Limb (tissue), 2 donors: ENCODE data around the gene BMF.

Experiments used
- DNase-seq, 2 donors: peaks; one replicate each; pipeline ENCODE4 v3.0.0-alpha.2; 2016; ENCODE audit errors: extremely low spot score in 2 of 2

The BMF gene

DNA sequence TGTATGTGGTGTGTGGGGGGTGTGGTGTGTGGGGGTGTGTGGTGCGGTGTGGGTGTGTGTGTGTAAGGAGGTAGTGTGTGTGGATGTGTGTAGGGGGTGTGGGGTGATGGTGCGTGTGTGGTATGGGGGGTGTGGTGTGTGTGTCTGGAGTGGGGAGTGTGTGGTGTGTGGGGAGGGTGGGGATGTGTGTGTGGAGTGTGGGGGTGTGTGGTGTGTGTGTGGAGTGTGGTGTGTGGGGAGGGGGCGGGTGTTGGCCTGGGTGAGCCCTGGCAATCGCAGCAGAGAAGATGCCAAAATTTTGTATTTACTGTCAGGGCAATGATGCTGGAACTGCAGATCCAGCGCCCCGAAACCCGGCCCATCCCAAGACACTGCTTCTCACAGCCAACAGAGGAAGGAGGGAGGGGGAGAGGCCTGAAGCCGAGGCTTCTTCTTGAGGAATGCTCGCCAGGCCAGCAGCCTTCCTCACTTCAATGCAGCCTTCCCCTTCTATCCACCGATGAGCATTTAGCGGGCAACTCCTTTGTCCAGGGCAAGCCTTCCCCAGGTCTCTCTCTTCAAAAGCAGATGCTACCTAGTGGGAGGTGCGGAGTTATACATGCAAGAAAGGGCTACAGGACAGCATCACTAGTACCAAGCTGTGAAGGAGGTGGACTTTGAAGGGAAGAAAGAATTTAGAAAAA, 57.8 kb downstream of the BMF start:
- no peak for DNase-seq

DNA sequence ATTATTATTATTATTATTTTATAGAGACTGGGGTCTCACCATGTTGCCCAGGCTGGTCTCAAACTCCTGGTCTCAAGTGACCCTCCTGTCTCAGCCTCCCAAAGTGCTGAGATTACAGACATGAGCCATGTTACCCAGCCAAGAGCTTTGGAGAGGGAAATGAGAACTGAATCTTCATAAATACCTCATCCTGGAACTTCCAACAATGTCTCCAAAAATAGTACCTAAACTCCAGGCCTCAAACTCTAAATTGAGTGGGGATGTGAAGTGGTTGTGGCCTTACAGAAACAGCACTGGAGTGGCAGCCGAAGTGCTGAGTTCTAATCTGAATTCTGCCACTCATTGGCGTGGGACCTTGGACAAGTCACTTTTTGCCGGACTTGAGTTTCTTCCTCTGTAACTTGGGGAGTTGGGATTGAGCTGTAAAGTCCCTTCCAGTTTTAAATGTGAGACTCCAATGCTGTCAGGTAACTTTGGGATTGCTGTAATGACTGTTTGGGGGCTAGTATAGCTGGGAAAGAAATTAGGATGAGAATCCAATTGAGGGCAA, 59.7 kb downstream of the BMF start:
- DNase-seq, result no peak

DNA sequence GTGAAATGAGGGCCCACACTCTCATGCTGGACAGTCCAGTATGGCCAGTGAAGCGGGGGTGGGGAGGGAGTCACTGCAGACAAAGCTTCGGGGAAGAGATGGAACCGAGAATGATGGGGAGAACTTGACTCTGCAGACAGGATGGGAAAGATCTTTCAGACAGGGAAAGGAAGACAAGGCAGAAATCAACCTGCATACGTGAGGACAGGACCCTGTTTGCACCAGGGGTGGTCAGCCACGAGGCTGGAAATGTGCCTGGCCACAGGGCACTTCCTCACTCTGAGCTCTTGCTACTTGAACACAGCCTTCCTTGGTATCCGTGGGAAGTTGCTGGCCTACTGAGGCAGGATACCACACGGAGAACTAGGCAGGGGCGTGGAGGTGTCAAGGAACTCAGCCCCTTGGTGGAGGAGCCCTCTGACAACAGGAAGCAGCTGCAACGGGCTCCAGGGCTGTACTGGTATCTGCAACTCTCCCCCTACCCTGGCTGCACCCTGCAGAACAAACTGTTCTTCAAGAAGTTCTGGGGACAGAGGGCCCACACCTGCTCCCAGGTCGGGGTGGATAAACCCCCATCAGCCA, 60.4 kb downstream of the BMF start:
- no peak for DNase-seq

DNA sequence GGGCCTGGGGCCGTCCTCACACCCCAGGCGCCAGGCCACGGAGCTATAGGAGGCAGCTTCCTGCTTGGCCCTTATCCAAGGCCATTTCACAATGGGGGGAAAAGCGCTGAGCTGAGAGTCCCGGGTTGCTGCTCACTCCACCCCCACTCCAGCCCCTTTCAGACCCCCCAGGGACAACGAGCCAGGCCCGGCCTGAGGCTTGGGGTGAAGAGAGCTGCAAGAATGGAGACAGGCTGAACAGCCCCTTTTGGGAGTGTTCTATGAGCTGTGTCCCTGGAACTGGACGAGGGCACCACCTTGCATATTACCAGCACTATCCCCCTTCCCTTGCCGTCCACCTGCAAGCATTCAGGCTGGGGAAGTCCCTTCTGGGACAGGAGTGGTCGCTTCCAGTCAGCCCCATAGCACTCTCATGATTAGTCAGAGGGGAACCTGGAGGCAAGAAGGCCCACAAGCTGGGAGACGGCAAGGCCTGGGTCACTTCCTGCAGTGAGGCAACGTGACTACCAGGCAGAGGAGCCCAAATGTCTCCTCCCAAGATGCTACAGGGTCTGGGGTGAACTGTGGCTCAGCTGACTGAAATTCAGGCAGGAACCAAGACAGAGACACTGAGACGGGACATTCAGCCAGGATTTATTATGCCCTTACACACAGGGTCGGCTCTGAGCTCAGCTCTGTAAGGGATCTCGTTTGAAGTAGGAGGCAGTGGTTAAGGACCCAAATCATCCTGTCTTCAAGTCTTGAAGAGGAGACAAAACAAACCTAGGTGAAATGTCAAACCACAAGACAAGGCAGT, 61.1 kb downstream of the BMF start:
- no peak for DNase-seq

DNA sequence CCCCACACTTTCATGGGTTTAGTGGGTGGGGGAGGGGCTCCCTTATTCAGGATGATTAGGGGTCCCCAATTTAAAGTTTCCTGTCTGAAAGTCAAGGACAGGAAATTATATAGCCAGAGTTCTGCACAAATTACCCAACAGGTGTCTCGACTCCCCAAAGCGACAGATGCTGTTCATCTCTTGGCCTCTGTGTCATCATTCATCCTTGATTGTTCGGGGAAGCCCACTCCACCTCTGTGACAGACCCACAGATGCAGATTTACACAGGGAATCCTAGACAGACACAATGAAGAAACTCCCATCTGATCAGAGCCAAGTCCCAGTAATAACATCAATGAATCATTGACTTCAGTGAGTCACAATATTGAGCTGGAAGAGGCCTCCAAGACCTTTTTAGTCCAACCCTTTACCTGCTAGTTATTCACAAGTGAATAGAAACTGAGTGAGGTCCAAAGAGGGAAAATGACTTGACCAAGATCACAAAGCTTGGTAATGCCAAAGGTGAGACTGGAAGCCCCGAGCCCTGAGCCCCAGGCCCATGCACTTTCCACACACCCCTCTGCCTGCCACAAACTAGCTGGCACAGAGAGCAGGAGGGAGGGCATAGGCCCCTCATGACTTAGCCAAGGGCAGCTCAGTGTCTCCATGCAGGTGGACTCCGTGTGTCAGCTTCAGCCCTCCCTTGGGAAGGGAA, 61.8 kb downstream of the BMF start:
- DNase-seq, result no peak

DNA sequence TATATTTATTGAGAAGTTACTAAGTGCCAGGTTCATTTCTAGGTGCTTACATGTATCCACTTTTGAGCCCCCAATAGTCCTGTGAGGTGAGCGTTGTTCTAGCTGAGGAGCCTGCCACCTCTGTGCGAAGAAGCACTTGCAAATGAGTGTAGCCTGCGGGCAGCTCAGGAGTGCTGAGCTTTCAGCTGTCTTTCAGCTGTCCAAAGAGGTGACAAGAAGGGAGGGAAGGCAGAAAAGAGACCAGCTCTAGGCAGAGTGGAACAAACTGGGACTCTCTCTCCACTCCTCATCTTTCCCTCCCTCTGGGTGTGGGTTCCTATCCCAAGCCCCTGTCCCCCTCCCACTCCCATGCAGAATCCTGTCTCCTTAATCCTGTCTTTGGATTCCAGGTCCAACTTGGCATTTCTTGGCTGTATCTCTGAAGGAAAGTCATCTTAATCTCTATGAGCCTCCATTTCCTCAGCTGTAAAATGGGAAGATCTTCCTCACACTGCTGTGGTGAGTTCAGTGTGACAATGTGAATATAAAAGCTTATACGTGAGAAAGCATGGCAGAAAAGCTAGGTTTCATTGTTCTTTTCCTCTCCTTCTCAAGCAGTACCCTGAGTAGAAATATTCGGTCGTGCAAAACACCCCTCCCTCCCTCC, 63.0 kb downstream of the BMF start:
- no peak for DNase-seq

DNA sequence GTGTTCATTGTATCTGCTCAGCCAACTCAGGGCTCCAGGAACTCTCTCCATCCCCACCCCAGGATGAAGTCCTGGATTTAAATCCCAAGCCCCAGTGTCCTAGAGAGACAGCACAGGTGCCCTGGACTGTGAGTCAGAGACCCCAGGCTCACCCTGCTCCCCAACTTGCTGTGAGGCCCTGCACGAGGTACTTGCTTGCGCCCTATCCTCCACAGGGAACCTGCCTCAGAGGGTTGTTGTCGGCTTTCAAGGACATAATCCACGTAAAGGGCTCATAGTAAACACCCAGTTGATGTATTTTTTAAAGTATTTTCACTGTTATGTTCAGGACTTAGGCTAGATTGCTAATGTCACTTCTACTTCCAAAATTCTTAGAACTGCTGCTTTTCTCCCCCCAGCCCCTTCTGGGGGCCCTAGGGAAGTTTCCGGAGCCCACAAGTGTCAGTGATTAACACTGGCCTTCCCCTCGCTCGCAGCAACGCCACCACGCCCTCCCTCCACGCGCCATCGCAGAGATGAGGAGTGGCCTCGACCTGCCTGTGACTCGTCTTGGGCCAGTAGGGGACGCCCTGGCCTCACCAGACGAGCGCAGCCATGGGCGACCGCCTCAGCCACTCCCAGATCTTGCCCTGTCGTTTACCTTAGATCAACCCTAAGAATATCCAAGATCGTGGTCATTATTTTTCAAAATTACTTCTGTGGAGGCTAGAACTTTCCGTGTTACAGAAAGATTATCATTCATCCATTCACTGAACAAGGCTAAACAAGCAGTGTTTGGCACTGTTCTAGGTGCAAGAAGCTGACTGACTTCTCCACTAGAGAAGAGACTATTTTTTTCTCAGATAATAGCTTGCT, 63.7 kb downstream of the BMF start:
- peak; percentile 84 to 88 for DNase-seq

DNA sequence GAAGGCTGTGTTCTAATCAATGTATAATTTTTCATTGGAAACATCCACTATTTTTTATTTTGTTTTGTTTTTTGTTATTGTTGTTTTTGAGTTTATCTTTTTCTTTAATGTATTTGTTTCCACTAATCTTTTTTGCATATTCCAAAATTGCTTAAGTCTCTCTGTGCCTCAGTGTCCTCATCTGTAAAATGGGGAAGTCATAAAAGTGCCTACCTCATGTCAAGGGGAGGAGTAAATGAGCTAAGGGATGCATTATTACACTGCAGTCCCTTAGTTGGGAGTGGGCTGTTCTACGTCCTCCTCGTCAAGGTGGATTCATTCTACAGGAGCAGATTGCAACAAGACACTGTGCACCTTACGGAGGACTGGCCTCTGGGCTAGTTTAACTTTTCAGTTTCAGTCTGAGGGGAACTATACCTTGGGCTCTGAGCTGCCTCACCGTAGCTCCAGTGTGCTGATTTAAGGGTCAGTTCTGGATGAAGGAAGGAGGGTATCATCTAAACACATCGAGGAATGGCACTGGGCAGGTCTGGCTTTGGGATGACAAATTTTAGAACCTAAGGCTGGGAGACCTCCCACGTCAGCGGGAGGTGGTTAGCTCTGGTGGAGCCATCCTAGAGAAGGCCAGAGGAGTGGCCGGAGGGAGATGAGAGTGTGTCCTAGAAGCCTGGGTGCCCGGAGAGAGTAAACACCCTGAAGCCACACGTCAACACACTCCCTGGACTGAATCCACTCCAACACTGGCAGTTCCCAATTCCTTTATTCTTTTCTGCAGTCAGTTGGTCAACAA, 64.6 kb downstream of the BMF start:
- DNase-seq, result no peak

DNA sequence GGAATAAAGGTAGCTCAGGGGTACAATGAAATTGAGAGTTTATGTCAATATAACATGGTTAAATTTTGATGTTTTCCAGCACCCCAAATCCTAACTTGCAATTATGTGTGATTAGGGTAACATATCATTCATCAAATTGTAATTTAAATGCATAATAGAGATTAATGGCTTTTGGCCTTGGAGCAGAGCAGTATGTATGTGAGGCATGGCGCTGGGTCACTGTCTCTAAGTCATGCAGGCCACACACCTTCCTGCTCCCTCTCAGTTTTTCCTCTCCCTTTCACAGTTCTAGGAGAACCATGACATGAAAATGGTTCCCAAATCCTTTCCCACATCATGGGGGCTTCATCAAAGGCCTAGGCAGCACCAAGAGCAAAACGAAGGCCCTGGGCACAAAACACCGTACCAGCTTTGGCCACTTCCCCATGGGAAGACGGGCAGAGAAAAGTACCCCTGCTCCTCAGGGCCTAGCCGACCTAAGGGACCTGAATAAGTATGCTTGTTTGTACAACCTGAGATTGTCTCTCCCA, 65.8 kb downstream of the BMF start:
- no peak for DNase-seq

DNA sequence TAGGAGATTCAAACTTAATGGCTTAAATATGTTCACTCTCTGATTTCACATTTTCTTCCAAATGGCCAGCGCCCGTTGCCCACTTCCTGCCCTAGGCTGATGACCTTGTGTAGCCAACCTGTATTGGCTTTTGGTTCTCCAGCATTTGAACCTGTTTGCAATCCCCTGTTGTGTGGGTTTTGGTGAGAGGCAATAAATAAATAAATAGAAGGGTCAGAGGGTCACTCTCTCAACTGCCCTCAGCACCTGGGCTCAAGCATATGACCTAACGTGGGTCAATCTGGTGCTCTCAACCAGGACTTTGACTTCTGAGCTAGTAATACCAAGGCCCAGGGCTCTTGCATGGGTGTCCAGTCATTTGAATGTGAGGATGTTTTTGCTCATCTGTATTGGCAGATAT, 67.9 kb downstream of the BMF start:
- DNase-seq, result no peak

DNA sequence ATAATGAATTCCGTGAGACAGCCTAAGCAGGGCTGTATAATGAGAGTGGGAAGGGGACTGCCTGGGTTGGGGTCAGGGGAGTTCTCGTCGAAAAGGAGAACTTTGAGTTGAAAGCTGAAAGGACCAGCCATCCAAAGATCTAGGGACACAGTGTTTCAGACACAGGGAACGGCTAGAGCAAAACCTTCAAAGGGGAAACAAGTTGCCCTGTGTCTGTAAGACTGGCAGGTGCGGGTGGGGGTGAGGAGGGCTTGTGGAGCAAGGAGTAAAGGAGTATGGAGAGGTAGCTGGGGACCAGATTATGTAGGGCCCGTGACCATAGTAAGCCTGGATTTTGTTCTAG, 68.4 kb downstream of the BMF start:
- no peak for DNase-seq

DNA sequence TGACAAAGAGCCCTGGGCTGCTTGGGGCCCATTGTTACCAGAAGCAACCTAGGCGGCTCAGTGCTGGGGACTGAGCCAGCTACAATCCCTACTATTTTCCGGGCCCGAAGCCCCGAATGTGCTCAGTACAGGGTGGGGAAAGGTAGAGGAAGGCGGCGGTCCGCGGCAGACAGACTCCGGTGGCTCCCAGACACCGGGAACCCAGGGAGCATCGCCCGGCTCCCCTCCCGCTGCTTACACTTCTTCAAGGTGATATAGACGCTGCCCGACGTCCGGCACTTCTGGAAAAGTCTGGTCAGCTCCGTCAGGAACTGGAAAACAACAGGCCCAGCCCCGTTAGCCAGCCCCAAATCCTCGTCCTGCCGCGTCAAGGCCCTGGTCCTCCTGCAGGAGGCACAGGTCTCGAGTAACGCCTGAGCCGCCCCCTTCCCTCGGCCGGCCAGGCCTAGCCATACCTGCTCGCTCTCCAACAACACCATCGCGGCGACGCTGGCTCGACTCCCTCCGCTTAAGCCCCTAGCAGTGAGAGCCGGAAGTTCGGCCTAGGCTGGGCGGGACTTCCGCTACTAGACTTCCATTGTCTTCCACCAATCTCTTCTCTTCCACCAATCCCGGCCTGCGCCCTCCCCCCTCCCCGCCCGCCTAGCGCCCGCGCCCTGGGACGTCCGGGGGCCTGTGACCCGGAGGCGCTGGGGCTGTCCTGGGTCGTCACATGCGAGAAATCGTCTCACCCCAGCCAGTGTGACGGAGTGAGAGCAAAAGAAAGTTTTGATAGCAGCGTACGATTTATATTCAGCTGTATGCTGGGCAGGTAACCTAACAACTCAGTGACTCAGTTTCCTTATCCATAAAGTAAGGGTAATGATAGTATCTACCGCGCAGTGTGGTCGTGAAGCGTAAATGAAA, 69.8 kb downstream of the BMF start, which contains the start of gene SRP14:
Gene SRP14, minus strand, starts transcription at position 544 of the 906 bp plus-strand sequence. Its CDS starts 65 bp downstream, at position 479.
- DNase-seq, result peak; percentile 93 to 96

DNA sequence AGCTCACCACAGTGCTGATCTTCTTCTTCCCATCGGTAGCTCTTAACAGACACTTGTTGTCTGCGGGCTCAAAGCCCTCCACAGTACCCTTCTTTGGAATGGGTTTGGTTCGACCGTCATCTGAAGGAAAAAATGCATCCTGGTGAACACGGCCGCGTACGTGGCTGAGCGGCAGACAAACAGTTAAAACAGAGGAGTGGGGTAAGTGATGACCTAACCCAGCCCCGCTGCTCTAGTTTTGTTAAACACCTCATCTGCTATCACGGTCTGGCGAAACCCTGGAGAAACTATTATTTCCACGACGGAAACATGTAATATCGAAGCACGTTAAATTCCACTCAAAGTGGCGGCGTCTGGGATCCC, 70.4 kb downstream of the BMF start:
- DNase-seq, result no peak
